Loucy (cell line): ENCODE data around the gene C1QTNF1.

Source experiments
- CTCF ChIP-seq: fragments of 200-600 bp; sonication (generic); conservative IDR thresholded peaks from 2 replicates; pipeline ENCODE4 v1.5.1; 2014; ENCODE audit warnings: mild to moderate bottlenecking, antibody characterized with exemption, low read length
- EZH2phosphoT487 ChIP-seq: fragments of 200-600 bp; IDR thresholded peaks from 2 replicates; pipeline ENCODE4 v1.6.1; 2018; ENCODE audit warnings: antibody characterized with exemption, mild to moderate bottlenecking, moderate library complexity, borderline replicate concordance

GRCh38 chr17:79028496-79029326, 4.7 kb downstream of the C1QTNF1 start:
- TF ChIP-seq CTCF (peak; percentile 47), EZH2phosphoT487 (no peak)
